SW 1271 (cell line): ENCODE measurements around the gene CLDND2.

Experiments used
- DNase-seq, 2 experiments: peaks; one replicate each; lab custom pipeline; 2025; lab: John Stamatoyannopoulos, UW

CLDND2 gene

GRCh38 chr19:51382004-51382403 is 13.2 kb upstream of the CLDND2 start:
- no peak for DNase-seq

GRCh38 chr19:51380379-51380778 is 11.6 kb upstream of the CLDND2 start:
- no peak for DNase-seq

- no peak for DNase-seq
Observed at GRCh38 chr19:51377422-51377821, 8.6 kb upstream of the CLDND2 start.

- no peak for DNase-seq
Observed at GRCh38 chr19:51375504-51376221, 6.9 kb upstream of the CLDND2 start.

GRCh38 chr19:51372649-51373504 is 4.1 kb upstream of the CLDND2 start, which contains the start of gene NKG7:
Gene NKG7, minus strand, starts transcription at chr19:51372654. Its CDS starts 119 bp downstream, at chr19:51372535.
- DNase-seq, result no peak

- no peak for DNase-seq
Observed at GRCh38 chr19:51372021-51372648, 3.3 kb upstream of the CLDND2 start.

GRCh38 chr19:51371186-51371690 is 2.4 kb upstream of the CLDND2 start:
- no peak for DNase-seq

- no peak for DNase-seq
Observed at GRCh38 chr19:51370230-51370629, 1.4 kb upstream of the CLDND2 start.

GRCh38 chr19:51367565-51368365 is 1.0 kb downstream of the CLDND2 start:
- DNase-seq, result peak; percentile 81 to 93

GRCh38 chr19:51367255-51367564 is 1.6 kb downstream of the CLDND2 start:
- DNase-seq, result no peak

- peak; percentile 82 to 94 for DNase-seq
Observed at GRCh38 chr19:51366389-51367254, 2.2 kb downstream of the CLDND2 start.

- no peak for DNase-seq
Observed at GRCh38 chr19:51365965-51366388, 2.8 kb downstream of the CLDND2 start, which contains the start of gene ETFB. Gene ETFB, minus strand, starts transcription at chr19:51366388. Its CDS starts 62 bp downstream, at chr19:51366326.

GRCh38 chr19:51365211-51365964 is 3.4 kb downstream of the CLDND2 start:
- no peak for DNase-seq

GRCh38 chr19:51364200-51365106 is 4.3 kb downstream of the CLDND2 start:
- DNase-seq, result no peak

GRCh38 chr19:51361239-51361638 is 7.6 kb downstream of the CLDND2 start:
- no peak for DNase-seq

GRCh38 chr19:51359294-51359693 is 9.5 kb downstream of the CLDND2 start:
- peak in 1 of 2 experiments; percentile 10 for DNase-seq

- no peak for DNase-seq
Observed at GRCh38 chr19:51357952-51358351, 10.9 kb downstream of the CLDND2 start.

- no peak for DNase-seq
Observed at GRCh38 chr19:51356159-51356801, 12.5 kb downstream of the CLDND2 start.
